HepG2 (cell line): ENCODE measurements around the gene CHKA. TPM values are rescaled to one million over a fixed set of nuclear protein-coding genes. Genes with fewer than 3 reads are reported as not detected.

Experiments used
- EZH2 ChIP-seq: conservative IDR thresholded peaks from 2 replicates; pipeline ENCODE4 v1.6.1; 2012; ENCODE audit warnings: mild to moderate bottlenecking, low read depth, low read length, moderate library complexity
- FOXO1 ChIP-seq: sonication (generic); formaldehyde crosslinking; IDR thresholded peaks from 2 replicates; pipeline ENCODE4 v1.4.0; 2020; ENCODE audit warnings: missing genetic modification reagents
- HDAC6 ChIP-seq: fragments of 200-600 bp; sonication (generic); IDR thresholded peaks from 2 replicates; pipeline ENCODE4 v1.7.0; 2017; ENCODE audit warnings: mild to moderate bottlenecking, antibody characterized with exemption, low read length, low read depth
- HMGA1 ChIP-seq: sonication (generic); formaldehyde crosslinking; conservative IDR thresholded peaks from 2 replicates; pipeline ENCODE4 v1.4.0; 2020; ENCODE audit warnings: missing genetic modification reagents
- IKZF4 ChIP-seq: sonication (generic); formaldehyde crosslinking; IDR thresholded peaks from 2 replicates; pipeline ENCODE4 v1.5.1; 2020; ENCODE audit warnings: borderline replicate concordance, mild to moderate bottlenecking, low read depth, missing genetic modification reagents; ENCODE audit errors: not compliant biosample characterization
- JUNB ChIP-seq: sonication (generic); formaldehyde crosslinking; IDR thresholded peaks from 2 replicates; pipeline ENCODE4 v1.8.0; 2022; ENCODE audit warnings: missing genetic modification reagents, mild to moderate bottlenecking, borderline replicate concordance
- KAT2B ChIP-seq: fragments of 150-350 bp; IDR thresholded peaks from 2 replicates; pipeline ENCODE4 v1.6.1; 2014; ENCODE audit warnings: low read depth, low read length, borderline replicate concordance
- NR1H2 ChIP-seq: sonication (generic); formaldehyde crosslinking; IDR thresholded peaks from 2 replicates; pipeline ENCODE4 v1.8.1; 2022; ENCODE audit warnings: low read depth, missing genetic modification reagents, borderline replicate concordance
- RBM39 ChIP-seq: fragments of 200-400 bp; formaldehyde crosslinking; IDR thresholded peaks from one replicate; pipeline ENCODE4 v1.6.1; 2018; ENCODE audit warnings: antibody characterized with exemption, mild to moderate bottlenecking, low read depth, low read length; ENCODE audit not compliant: poor library complexity, severe bottlenecking
- SPEN ChIP-seq: sonication (generic); formaldehyde crosslinking; IDR thresholded peaks from 2 replicates; pipeline ENCODE4 v1.5.1; 2020; ENCODE audit warnings: low read depth, mild to moderate bottlenecking, missing genetic modification reagents
- U2AF1 ChIP-seq: fragments of 200-400 bp; formaldehyde crosslinking; optimal IDR thresholded peaks from 2 replicates; pipeline ENCODE3; 2017; ENCODE audit warnings: mild to moderate bottlenecking, low read depth, low read length
- ZNF263 ChIP-seq: sonication (generic); formaldehyde crosslinking; IDR thresholded peaks from 2 replicates; pipeline ENCODE4 v1.4.0; 2020; ENCODE audit warnings: missing genetic modification reagents
- ZNF282 ChIP-seq: fragments of 450-650 bp; IDR thresholded peaks from 2 replicates; pipeline ENCODE4 v1.6.1; 2018; ENCODE audit not compliant: partially characterized antibody
- ZNF577 ChIP-seq: sonication (generic); formaldehyde crosslinking; IDR thresholded peaks from 2 replicates; pipeline ENCODE4 v1.4.0; 2020; ENCODE audit warnings: mild to moderate bottlenecking, low read depth, missing genetic modification reagents, borderline replicate concordance
- polyA plus RNA-seq, 8 experiments: library from polyadenylated mRNA; depleted of rRNA in 3 of 8; stranded (reverse) in 7 of 8; unstranded in 1 of 8; fragments of >200 nt; fragmentation: Illumina TruSeq in 4 of 8; extraction: Trizol in 4 of 8; gene quantifications; 2 replicates each; pipeline versions ENCODE4 v1.2.1 to v1.2.3, GENCODE V29; 2011 to 2016; ENCODE audit warnings: low read depth in 4 of 8, missing spikeins in 1 of 8, mixed read lengths in 1 of 8; ENCODE audit not compliant: insufficient read depth in 1 of 8
- total RNA-seq, 5 experiments: library from RNA; depleted of rRNA; stranded (reverse); fragments of >200 nt; fragmentation: Illumina TruSeq; extraction: Trizol; gene quantifications; 2 replicates each; pipeline ENCODE4 v1.2.3, GENCODE V29; 2016; ENCODE audit warnings: low read depth in 1 of 5
- TF ChIP-seq, protein P1 (sequence below): IDR thresholded peaks from 2 replicates; pipeline ENCODE4 v1.6.1; 2016; ENCODE audit warnings: missing compliant biosample characterization, missing genetic modification reagents, borderline replicate concordance
- TF ChIP-seq, protein P2 (sequence below): sonication (generic); formaldehyde crosslinking; IDR thresholded peaks from 2 replicates; pipeline ENCODE4 v1.4.0; 2020; ENCODE audit warnings: missing genetic modification reagents
- TF ChIP-seq, protein P3 (sequence below): sonication (generic); formaldehyde crosslinking; IDR thresholded peaks from 2 replicates; pipeline ENCODE4 v1.4.0; 2020; ENCODE audit warnings: missing genetic modification reagents, borderline replicate concordance
- TF ChIP-seq, protein P4 (sequence below): IDR thresholded peaks from 2 replicates; pipeline ENCODE4 v1.6.1; 2016

Gene CHKA
- total and polyA plus RNA-seq, 2 of the 13 experiments (the other 11 are each of a cell fraction or from before 2014, with no cell fraction given) = 71.6 to 92.7 TPM

DNA sequence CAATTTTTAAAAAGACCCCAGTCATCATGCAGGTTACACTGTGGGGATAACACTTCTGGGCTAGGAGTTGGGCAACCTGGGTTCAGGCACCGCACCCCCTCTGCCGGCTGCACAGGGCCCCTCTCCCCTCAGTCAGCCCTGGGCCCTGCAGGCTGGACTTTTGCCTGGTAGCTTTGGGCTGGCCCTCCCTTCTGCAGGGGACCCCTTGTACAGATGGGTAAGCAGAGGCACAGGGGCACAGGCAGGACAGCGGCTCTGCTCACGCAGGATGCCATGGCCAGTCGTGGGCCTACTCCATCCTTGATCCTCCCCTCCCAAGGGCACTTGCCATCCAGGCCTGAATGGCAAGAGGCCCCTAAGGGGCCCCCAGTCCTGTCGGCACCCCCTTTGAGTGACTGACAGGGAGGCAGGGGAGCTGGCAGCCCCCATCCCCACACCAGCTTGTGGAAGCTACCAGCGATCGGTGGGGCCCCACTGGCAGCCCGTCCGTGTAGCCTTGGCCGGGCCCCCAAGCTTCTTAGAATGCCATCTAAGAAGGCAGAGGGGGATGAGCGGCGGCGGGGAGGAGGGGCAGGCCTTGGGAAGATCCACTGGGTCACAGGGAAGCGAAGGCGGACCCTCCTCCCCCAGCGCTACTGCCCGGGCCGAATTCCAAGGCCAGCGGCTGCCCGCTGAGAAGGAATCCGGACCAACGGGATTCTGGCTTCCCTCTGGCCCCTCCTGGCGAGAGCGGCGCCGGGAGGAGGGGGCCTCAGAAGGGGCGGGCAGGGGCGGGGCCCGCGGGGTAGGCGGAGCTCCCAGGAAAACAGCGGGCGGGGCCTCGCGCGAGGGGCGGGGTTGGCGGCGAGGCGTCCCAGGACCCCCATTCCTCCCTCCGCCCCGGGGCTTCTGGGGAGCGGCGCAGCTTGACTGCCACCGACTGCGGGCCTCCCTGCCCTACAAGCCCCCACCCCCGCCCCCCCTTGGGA, 6.8 kb upstream of the CHKA start (continued):
- TF ChIP-seq KAT2B (no peak), ZNF263 (CRISPR knock-in tag) (peak; percentile 89), ZNF282 (no peak), ZNF577 (no peak), EZH2 (no peak), JUNB (CRISPR knock-in tag) (no peak), SPEN (no peak), U2AF1 (no peak), IKZF4 (CRISPR knock-in tag) (no peak), NR1H2 (CRISPR knock-in tag) (no peak), RBM39 (peak; percentile 41), HDAC6 (no peak), HMGA1 (CRISPR knock-in tag) (no peak), FOXO1 (CRISPR knock-in tag) (peak; percentile 15)
- TF ChIP-seq, protein P1, sequence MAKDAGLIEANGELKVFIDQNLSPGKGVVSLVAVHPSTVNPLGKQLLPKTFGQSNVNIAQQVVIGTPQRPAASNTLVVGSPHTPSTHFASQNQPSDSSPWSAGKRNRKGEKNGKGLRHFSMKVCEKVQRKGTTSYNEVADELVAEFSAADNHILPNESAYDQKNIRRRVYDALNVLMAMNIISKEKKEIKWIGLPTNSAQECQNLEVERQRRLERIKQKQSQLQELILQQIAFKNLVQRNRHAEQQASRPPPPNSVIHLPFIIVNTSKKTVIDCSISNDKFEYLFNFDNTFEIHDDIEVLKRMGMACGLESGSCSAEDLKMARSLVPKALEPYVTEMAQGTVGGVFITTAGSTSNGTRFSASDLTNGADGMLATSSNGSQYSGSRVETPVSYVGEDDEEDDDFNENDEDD (CRISPR knock-in tag) = 0 out of 2 replicates have a peak, but pooled peaks have one; percentile 16
- TF ChIP-seq, protein P2, sequence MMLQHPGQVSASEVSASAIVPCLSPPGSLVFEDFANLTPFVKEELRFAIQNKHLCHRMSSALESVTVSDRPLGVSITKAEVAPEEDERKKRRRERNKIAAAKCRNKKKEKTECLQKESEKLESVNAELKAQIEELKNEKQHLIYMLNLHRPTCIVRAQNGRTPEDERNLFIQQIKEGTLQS (CRISPR knock-in tag) = no peak
- TF ChIP-seq, protein P3, sequence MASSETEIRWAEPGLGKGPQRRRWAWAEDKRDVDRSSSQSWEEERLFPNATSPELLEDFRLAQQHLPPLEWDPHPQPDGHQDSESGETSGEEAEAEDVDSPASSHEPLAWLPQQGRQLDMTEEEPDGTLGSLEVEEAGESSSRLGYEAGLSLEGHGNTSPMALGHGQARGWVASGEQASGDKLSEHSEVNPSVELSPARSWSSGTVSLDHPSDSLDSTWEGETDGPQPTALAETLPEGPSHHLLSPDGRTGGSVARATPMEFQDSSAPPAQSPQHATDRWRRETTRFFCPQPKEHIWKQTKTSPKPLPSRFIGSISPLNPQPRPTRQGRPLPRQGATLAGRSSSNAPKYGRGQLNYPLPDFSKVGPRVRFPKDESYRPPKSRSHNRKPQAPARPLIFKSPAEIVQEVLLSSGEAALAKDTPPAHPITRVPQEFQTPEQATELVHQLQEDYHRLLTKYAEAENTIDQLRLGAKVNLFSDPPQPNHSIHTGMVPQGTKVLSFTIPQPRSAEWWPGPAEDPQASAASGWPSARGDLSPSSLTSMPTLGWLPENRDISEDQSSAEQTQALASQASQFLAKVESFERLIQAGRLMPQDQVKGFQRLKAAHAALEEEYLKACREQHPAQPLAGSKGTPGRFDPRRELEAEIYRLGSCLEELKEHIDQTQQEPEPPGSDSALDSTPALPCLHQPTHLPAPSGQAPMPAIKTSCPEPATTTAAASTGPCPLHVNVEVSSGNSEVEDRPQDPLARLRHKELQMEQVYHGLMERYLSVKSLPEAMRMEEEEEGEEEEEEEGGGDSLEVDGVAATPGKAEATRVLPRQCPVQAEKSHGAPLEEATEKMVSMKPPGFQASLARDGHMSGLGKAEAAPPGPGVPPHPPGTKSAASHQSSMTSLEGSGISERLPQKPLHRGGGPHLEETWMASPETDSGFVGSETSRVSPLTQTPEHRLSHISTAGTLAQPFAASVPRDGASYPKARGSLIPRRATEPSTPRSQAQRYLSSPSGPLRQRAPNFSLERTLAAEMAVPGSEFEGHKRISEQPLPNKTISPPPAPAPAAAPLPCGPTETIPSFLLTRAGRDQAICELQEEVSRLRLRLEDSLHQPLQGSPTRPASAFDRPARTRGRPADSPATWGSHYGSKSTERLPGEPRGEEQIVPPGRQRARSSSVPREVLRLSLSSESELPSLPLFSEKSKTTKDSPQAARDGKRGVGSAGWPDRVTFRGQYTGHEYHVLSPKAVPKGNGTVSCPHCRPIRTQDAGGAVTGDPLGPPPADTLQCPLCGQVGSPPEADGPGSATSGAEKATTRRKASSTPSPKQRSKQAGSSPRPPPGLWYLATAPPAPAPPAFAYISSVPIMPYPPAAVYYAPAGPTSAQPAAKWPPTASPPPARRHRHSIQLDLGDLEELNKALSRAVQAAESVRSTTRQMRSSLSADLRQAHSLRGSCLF (CRISPR knock-in tag) = no peak
- TF ChIP-seq, protein P4, sequence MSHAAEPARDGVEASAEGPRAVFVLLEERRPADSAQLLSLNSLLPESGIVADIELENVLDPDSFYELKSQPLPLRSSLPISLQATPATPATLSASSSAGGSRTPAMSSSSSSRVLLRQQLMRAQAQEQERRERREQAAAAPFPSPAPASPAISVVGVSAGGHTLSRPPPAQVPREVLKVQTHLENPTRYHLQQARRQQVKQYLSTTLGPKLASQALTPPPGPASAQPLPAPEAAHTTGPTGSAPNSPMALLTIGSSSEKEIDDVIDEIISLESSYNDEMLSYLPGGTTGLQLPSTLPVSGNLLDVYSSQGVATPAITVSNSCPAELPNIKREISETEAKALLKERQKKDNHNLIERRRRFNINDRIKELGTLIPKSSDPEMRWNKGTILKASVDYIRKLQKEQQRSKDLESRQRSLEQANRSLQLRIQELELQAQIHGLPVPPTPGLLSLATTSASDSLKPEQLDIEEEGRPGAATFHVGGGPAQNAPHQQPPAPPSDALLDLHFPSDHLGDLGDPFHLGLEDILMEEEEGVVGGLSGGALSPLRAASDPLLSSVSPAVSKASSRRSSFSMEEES (CRISPR knock-in tag) = 0 out of 2 replicates have a peak, but pooled peaks have one; percentile 25
